ENCODE data around the gene LRRK1.

GRCh38 chr15:101036189-101036588 is 117.0 kb downstream of the LRRK1 start:
- TF ChIP-seq CTCF (IDR thresholded peaks at IDR 0.05; ENCODE audit: low read depth, low read length) (no peak), EZH2phosphoT487 (IDR thresholded peaks at IDR 0.05; ENCODE audit: low read depth) (no peak)

Data from OCI-LY3 (cell line).